HG03460 (cell line): ENCODE data around the gene VGLL3.
"Not testable (repeated sequence)": the region's sequence is repeated elsewhere in the genome, so short reads cannot be mapped to it uniquely, and the experiment has no call there.

Source experiments
- ATAC-seq: cut with Tn5 transposase; IDR thresholded peaks from one replicate; pipeline ENCODE4 v1.9.1; 2021; ENCODE audit not compliant: unreplicated experiment

The VGLL3 gene

GRCh38 chr3:86990734-86991481, at the start of gene VGLL3:
Gene VGLL3 (minus strand): TSS chr3:86991149. CDS start chr3:86990743, 406 bp downstream.
- no peak for ATAC-seq

GRCh38 chr3:87037652-87038051, 46.7 kb upstream of the VGLL3 start:
- no peak for ATAC-seq

- no peak for ATAC-seq
These were observed 45.7 kb upstream of the VGLL3 start for GRCh38 chr3:87036671-87037070.

- no peak for ATAC-seq
These were observed 44.4 kb upstream of the VGLL3 start for GRCh38 chr3:87035339-87035738.

GRCh38 chr3:87033205-87033604, 42.3 kb upstream of the VGLL3 start:
- ATAC-seq, result no peak

- ATAC-seq, result no peak
These were observed 35.0 kb upstream of the VGLL3 start for GRCh38 chr3:87025661-87026645.

GRCh38 chr3:87017370-87017769, 26.4 kb upstream of the VGLL3 start:
- ATAC-seq, result not testable (repeated sequence)

GRCh38 chr3:87009271-87009670, 18.3 kb upstream of the VGLL3 start:
- ATAC-seq, result no peak

- no peak for ATAC-seq
These were observed 16.0 kb upstream of the VGLL3 start for GRCh38 chr3:87006844-87007439.

- ATAC-seq, result no peak
These were observed 13.9 kb upstream of the VGLL3 start for GRCh38 chr3:87004883-87005282.

GRCh38 chr3:87002346-87002745, 11.4 kb upstream of the VGLL3 start:
- ATAC-seq, result no peak

- no peak for ATAC-seq
These were observed 10.6 kb upstream of the VGLL3 start for GRCh38 chr3:87001473-87002098.

GRCh38 chr3:87000940-87001339, 10.0 kb upstream of the VGLL3 start:
- no peak for ATAC-seq

- no peak for ATAC-seq
These were observed 7.6 kb upstream of the VGLL3 start for GRCh38 chr3:86998569-86998968.

- ATAC-seq, result no peak
These were observed 5.5 kb upstream of the VGLL3 start for GRCh38 chr3:86996261-86996955.

GRCh38 chr3:86995537-86995936, 4.6 kb upstream of the VGLL3 start:
- no peak for ATAC-seq

GRCh38 chr3:86993704-86994103, 2.8 kb upstream of the VGLL3 start:
- ATAC-seq, result no peak

GRCh38 chr3:86991840-86992435, 989 bp upstream of the VGLL3 start:
- ATAC-seq, result no peak

- no peak for ATAC-seq
These were observed 500 bp upstream of the VGLL3 start for GRCh38 chr3:86991482-86991815.

- no peak for ATAC-seq
These were observed 776 bp downstream of the VGLL3 start for GRCh38 chr3:86990012-86990733.
